Nephron progenitor cell (in vitro differentiated cells): ENCODE data around the gene TMEM167A.

Experiments
- DNase-seq: peaks from one replicate; pipeline ENCODE4 v3.0.0; 2021
- H3K27ac Mint-ChIP-seq: 2 replicates; pipeline ENCODE4 v1.8.0; 2021; ENCODE audit warnings: mild to moderate bottlenecking, moderate library complexity, mixed read lengths
- H3K27me3 Mint-ChIP-seq: 2 replicates; pipeline ENCODE4 v1.8.0; 2021; ENCODE audit warnings: mild to moderate bottlenecking, low read depth, mixed read lengths; ENCODE audit not compliant: poor library complexity
- H3K36me3 Mint-ChIP-seq: 2 replicates; pipeline ENCODE4 v1.8.0; 2021; ENCODE audit warnings: low read depth, mixed read lengths
- H3K4me1 Mint-ChIP-seq: 2 replicates; pipeline ENCODE4 v1.8.0; 2021; ENCODE audit warnings: mixed read lengths
- H3K4me3 Mint-ChIP-seq: 2 replicates; pipeline ENCODE4 v1.8.0; 2021; ENCODE audit warnings: mild to moderate bottlenecking, moderate library complexity, mixed read lengths
- H3K9me3 Mint-ChIP-seq: 2 replicates; pipeline ENCODE4 v1.8.0; 2021; ENCODE audit warnings: mild to moderate bottlenecking, moderate library complexity, mixed read lengths
- CTCF ChIP-seq: fragments of 200-600 bp; sonication (generic); IDR thresholded peaks from 2 replicates; pipeline ENCODE4 v1.5.0; 2021; ENCODE audit warnings: antibody characterized with exemption

The TMEM167A gene

GRCh38 chr5:83095163-83095956 is 18.2 kb upstream of the TMEM167A start:
- H3K27me3 Mint-ChIP-seq = peaks cover 5% of the 10 kb centered on the region
- H3K36me3 Mint-ChIP-seq = peaks cover 55% of the 10 kb centered on the region
- peaks cover 27% of the 10 kb centered on the region for H3K4me1 Mint-ChIP-seq

DNA sequence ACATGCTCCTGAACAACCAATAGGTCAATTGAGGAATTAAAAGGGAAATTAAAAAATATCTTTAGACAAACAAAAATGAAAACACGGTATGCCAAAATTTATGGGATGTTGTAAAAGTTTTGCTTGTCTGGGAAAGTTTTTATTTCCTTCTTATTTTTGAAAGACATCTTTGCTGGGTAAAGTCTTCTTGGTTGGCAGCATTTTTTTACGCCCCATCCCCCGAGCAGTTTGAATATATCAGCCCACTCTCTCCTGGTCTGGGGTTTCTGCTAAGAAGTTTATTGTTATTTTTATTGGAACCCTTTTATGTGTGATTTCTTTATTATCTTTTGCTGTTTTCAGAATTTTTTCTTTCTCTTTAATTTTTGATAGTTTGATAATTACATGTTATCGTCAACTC is 16.5 kb upstream of the TMEM167A start:
- no peak overlapping the region for H3K27ac Mint-ChIP-seq

More at GRCh38 chr5:83095163-83095956, 18.2 kb upstream of the TMEM167A start:
- Mint-ChIP-seq H3K9me3 (peaks cover 53% of the 10 kb centered on the region), H3K4me3 (no peak overlapping the region), H3K27ac (peak overlapping the region; percentile 54)
- no peak for TF ChIP-seq CTCF
- no peak for DNase-seq

GRCh38 chr5:83092619-83093018 is 15.4 kb upstream of the TMEM167A start:
- Mint-ChIP-seq H3K4me3 (no peak overlapping the region), H3K4me1 (peaks cover 4% of the 10 kb centered on the region), H3K27me3 (peaks cover 5% of the 10 kb centered on the region), H3K27ac (no peak overlapping the region), H3K36me3 (peaks cover 61% of the 10 kb centered on the region), H3K9me3 (peaks cover 57% of the 10 kb centered on the region)
- no peak for DNase-seq
- TF ChIP-seq CTCF = no peak

More for the DNA sequence above, 16.5 kb upstream of the TMEM167A start:
- DNase-seq = no peak
- peaks cover 57% of the 10 kb centered on the region for H3K9me3 Mint-ChIP-seq
- H3K36me3 Mint-ChIP-seq = peaks cover 61% of the 10 kb centered on the region
- peaks cover 14% of the 10 kb centered on the region for H3K4me1 Mint-ChIP-seq
- H3K4me3 Mint-ChIP-seq = no peak overlapping the region
- TF ChIP-seq CTCF = no peak
- peaks cover 5% of the 10 kb centered on the region for H3K27me3 Mint-ChIP-seq

GRCh38 chr5:83090169-83090568 is 13.0 kb upstream of the TMEM167A start:
- H3K27me3 Mint-ChIP-seq = peaks cover 5% of the 10 kb centered on the region
- H3K4me1 Mint-ChIP-seq = no peaks in the 10 kb centered on the region
- DNase-seq = no peak
- H3K27ac Mint-ChIP-seq = no peak overlapping the region
- no peak overlapping the region for H3K4me3 Mint-ChIP-seq
- peaks cover 52% of the 10 kb centered on the region for H3K9me3 Mint-ChIP-seq
- H3K36me3 Mint-ChIP-seq = peaks cover 51% of the 10 kb centered on the region
- TF ChIP-seq CTCF = no peak

DNA sequence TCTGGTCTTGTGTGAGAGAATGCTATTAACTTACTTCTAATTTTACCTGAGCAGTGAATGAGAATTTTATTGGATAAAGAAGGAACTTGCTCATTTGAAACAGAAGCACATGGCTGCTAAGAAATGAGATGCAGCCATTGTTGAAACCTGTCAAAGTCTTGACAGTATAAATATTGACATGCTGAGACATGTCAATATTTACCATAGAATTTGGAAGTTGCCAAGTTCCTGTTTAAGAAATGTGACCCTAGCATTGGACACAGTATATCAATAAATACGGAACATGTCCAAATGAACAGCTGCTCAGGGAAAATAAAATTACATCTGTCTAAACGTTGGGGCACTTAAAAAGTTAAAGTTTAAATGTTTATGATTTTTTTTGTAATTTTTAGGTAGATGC is 7.9 kb upstream of the TMEM167A start:
- no peak for DNase-seq
- H3K27ac Mint-ChIP-seq = no peak overlapping the region

More for the DNA sequence above, 7.9 kb upstream of the TMEM167A start:
- Mint-ChIP-seq H3K36me3 (peaks cover 3% of the 10 kb centered on the region), H3K27me3 (no peaks in the 10 kb centered on the region), H3K9me3 (peaks cover 2% of the 10 kb centered on the region), H3K4me1 (no peaks in the 10 kb centered on the region), H3K4me3 (no peak overlapping the region)
- no peak for TF ChIP-seq CTCF
